ENCODE measurements around the gene LIFR. TPM values are rescaled to one million over a fixed set of nuclear protein-coding genes. Genes with fewer than 3 reads are reported as not detected.

The LIFR gene
- total and polyA plus RNA-seq, 2 experiments from 2014 or later: 20.7 to 35.6 TPM

DNA sequence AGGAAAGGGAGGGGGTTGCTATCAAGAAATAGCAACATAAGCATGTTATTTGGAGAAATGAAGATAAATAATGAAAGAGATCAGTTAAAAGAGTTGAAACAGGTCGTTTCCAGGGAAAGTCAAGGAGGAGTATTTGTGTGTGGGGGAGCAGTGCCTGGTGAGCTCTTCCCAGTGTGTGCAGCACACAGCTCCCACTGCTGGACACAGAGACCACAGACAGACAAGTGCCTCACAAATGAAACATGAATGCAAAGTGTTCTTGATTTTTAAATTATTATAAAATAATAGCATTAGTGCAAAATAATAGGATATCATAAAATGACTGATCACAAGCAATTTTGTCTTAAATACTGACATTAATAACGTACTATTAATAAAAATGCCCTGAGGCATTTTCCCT is 40.8 kb downstream of the LIFR start:
- Histone ChIP-seq H3K27ac (no peak overlapping the region), H3K27me3 (no peaks in the 10 kb centered on the region), H3K9me3 (ENCODE audit: low read depth) (no peaks in the 10 kb centered on the region), H3K4me3 (no peak overlapping the region), H3K4me1 (ENCODE audit: low read depth) (no peaks in the 10 kb centered on the region), H3K36me3 (peaks cover 1% of the 10 kb centered on the region)
- peak in 1 of 2 donors; percentile 61 for DNase-seq (ENCODE audit: low read depth in 1 of 2, low spot score in 1 of 2)
- TF ChIP-seq, protein P1, sequence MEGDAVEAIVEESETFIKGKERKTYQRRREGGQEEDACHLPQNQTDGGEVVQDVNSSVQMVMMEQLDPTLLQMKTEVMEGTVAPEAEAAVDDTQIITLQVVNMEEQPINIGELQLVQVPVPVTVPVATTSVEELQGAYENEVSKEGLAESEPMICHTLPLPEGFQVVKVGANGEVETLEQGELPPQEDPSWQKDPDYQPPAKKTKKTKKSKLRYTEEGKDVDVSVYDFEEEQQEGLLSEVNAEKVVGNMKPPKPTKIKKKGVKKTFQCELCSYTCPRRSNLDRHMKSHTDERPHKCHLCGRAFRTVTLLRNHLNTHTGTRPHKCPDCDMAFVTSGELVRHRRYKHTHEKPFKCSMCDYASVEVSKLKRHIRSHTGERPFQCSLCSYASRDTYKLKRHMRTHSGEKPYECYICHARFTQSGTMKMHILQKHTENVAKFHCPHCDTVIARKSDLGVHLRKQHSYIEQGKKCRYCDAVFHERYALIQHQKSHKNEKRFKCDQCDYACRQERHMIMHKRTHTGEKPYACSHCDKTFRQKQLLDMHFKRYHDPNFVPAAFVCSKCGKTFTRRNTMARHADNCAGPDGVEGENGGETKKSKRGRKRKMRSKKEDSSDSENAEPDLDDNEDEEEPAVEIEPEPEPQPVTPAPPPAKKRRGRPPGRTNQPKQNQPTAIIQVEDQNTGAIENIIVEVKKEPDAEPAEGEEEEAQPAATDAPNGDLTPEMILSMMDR (IDR thresholded peaks at IDR 0.05; ENCODE audit: low read depth, low read length): peak; percentile 53

DNA sequence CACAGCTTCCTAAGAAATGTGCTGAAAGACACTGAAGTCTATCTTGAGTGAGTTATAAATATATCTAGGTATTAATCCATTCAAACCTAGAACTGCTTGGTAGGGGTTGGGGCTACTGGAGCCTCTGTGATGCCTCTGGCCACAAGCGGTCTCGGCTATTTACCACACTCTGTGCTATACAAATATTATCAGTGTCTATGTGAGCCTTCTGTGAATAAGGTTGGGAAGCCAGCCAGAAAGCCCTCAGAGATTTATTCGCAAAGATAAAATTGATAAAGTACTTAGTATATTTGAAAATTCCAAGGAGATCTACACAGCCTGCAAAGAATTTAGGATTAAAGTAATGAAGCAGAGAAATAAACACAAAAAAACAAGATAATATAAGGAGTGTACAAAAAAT is 41.4 kb downstream of the LIFR start:
- no peaks in the 10 kb centered on the region for H3K4me1 ChIP-seq (ENCODE audit: low read depth)
- no peak overlapping the region for H3K27ac ChIP-seq
- no peaks in the 10 kb centered on the region for H3K36me3 ChIP-seq
- DNase-seq (ENCODE audit: low read depth in 1 of 2, low spot score in 1 of 2): no peak
- TF ChIP-seq, protein P1 (IDR thresholded peaks at IDR 0.05; ENCODE audit: low read depth, low read length): no peak
- no peaks in the 10 kb centered on the region for H3K9me3 ChIP-seq (ENCODE audit: low read depth)
- no peaks in the 10 kb centered on the region for H3K27me3 ChIP-seq
- no peak overlapping the region for H3K4me3 ChIP-seq

DNA sequence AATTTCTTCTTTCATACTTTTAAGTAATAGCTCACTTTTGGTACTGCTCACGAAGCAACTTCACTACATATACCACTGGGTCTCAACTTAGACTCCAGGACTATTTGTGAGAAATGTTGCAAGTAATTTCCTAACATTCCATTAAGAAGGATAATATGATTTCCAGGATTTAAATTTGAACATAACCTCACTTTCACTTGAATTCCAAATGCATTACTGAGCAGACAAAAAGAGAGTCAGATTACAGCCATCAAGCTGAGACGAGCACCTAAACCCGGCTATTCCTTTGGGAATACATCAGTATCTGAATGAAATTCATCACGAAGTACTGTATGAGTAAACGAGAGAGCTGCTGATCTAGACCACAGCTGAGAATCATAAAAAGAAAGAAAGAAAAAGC is 47.3 kb downstream of the LIFR start:
- H3K27ac ChIP-seq: no peak overlapping the region
- no peaks in the 10 kb centered on the region for H3K27me3 ChIP-seq
- no peak overlapping the region for H3K4me3 ChIP-seq
- TF ChIP-seq, protein P1 (IDR thresholded peaks at IDR 0.05; ENCODE audit: low read depth, low read length): no peak
- DNase-seq (ENCODE audit: low read depth in 1 of 2, low spot score in 1 of 2): peak in 1 of 2 donors; percentile 68
- peaks cover 4% of the 10 kb centered on the region for H3K36me3 ChIP-seq
- H3K9me3 ChIP-seq (ENCODE audit: low read depth): no peaks in the 10 kb centered on the region
- H3K4me1 ChIP-seq (ENCODE audit: low read depth): no peaks in the 10 kb centered on the region

DNA sequence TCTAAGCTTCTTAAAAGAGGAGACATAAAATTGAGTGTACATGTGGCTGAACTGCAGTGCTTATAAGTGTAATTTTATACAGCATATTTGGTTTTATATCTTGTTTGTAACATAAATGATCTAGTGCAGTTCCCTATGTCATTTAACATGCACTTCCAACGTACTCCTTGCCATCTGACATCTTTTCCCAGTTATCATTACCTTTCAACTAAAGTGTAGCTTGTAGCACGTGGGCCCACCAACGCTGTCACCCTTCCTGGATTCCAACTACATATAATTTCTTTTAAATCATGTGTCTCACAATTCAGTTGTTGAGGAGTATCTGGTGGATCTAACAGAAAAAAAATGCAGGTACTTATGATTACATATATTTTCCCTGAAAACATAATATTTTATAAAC is 50.1 kb downstream of the LIFR start:
- TF ChIP-seq, protein P1 (IDR thresholded peaks at IDR 0.05; ENCODE audit: low read depth, low read length): no peak
- Histone ChIP-seq H3K4me3 (no peak overlapping the region), H3K4me1 (ENCODE audit: low read depth) (no peaks in the 10 kb centered on the region), H3K36me3 (peaks cover 12% of the 10 kb centered on the region), H3K27ac (no peak overlapping the region), H3K27me3 (no peaks in the 10 kb centered on the region), H3K9me3 (ENCODE audit: low read depth) (no peaks in the 10 kb centered on the region)
- no peak for DNase-seq (ENCODE audit: low read depth in 1 of 2, low spot score in 1 of 2)

DNA sequence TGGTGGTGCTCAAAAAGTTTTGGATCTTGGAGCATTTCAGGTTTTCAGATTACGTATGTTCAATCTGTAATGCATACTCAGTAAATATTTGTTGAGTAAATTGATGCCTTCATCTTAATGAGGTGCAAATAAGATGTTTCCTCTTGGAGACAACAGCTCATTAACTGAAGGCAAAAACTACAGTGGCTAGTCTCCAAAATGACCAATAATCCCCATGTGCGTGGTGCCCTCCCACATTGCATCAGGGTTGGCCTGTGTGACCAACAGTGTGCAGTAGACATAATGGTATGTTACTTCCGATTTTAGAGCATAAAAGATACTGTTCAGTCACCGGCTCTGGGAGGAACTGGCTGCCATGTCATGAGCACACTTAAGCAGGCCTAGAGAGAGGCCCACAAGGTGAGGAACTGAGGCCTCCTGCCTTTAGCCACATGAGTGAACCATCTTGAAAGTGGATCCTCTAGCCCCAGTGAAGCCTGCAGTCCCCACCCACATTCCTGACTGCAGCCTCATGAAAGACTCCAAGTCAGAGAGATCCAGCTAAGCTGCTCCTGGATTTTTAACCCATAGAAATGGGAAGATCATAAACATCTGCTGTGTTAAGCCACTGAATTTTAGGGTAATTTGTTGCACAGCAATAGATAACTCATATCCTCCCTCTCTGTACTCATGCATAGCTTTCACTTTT is 55.7 kb downstream of the LIFR start:
- Histone ChIP-seq H3K4me1 (ENCODE audit: low read depth) (no peaks in the 10 kb centered on the region), H3K27me3 (no peaks in the 10 kb centered on the region), H3K4me3 (no peak overlapping the region), H3K36me3 (peaks cover 10% of the 10 kb centered on the region), H3K27ac (no peak overlapping the region), H3K9me3 (ENCODE audit: low read depth) (no peaks in the 10 kb centered on the region)
- TF ChIP-seq, protein P1 (IDR thresholded peaks at IDR 0.05; ENCODE audit: low read depth, low read length): no peak
- DNase-seq (ENCODE audit: low read depth in 1 of 2, low spot score in 1 of 2): peak in 1 of 2 donors; percentile 22

Measured in cardiac muscle cell (in vitro differentiated cells and primary cell).